LNCaP clone FGC (cell line): Measurements from ENCODE around the gene SRM.
"Not testable (repeated sequence)": the region's sequence is repeated elsewhere in the genome, so short reads cannot be mapped to it uniquely, and the experiment has no call there.

Source experiments
- DNase-seq: peaks from one replicate; pipeline ENCODE4 v3.0.0-alpha.2; 2011; ENCODE audit warnings: low read depth
- H3K4me3 ChIP-seq: 2 replicates; pipeline ENCODE4 v1.5.1; 2011; ENCODE audit warnings: mild to moderate bottlenecking, low read depth, low read length, control low read depth
- CTCF ChIP-seq: IDR thresholded peaks from 2 replicates; pipeline ENCODE4 v1.5.1; 2012; ENCODE audit warnings: mild to moderate bottlenecking; ENCODE audit not compliant: control insufficient read depth, insufficient read depth; ENCODE audit errors: extremely low read depth

Gene SRM

GRCh38 chr1:11059968-11060830, at the start of gene SRM:
Gene SRM (minus strand): TSS chr1:11060018. CDS start chr1:11059943, 75 bp downstream.
- no peak for TF ChIP-seq CTCF
- DNase-seq = peak; percentile 67
- peak within 1 kb of the TSS; percentile 92 for H3K4me3 ChIP-seq

GRCh38 chr1:11109047-11109760, 49.4 kb upstream of the SRM start:
- TF ChIP-seq CTCF = no peak
- DNase-seq = no peak
- H3K4me3 ChIP-seq = no peak overlapping the region

GRCh38 chr1:11107599-11107998, 47.8 kb upstream of the SRM start:
- H3K4me3 ChIP-seq = no peak overlapping the region
- no peak for DNase-seq
- TF ChIP-seq CTCF = no peak

GRCh38 chr1:11105586-11105985, 45.8 kb upstream of the SRM start:
- no peak for DNase-seq
- H3K4me3 ChIP-seq = no peak overlapping the region
- TF ChIP-seq CTCF = no peak

- no peak overlapping the region for H3K4me3 ChIP-seq
- DNase-seq = no peak
- no peak for TF ChIP-seq CTCF
Measured at GRCh38 chr1:11101347-11101746, 41.5 kb upstream of the SRM start.

GRCh38 chr1:11100806-11101205, 41.0 kb upstream of the SRM start:
- not testable (repeated sequence) for H3K4me3 ChIP-seq, DNase-seq

- no peak for TF ChIP-seq CTCF
- peak overlapping the region; percentile 96 for H3K4me3 ChIP-seq
- DNase-seq = no peak
Measured at GRCh38 chr1:11100149-11100493, 40.3 kb upstream of the SRM start.
